Small intestine (tissue), 7 donors: ENCODE data around the gene MTG2. TPM values are rescaled to one million over a fixed set of nuclear protein-coding genes. Genes with fewer than 3 reads are reported as not detected.

Source experiments
- DNase-seq, 2 donors: peaks; one replicate each; pipeline versions ENCODE4 v3.0.0 to v3.0.0-alpha.2; 2013
- FAIRE-seq: peaks from 2 replicates; lab custom pipeline; 2012; peaks lifted over from hg19 to GRCh38; lab: Jason Lieb, UNC
- H3K27ac ChIP-seq, 3 donors: one replicate each; pipeline ENCODE4 v1.5.1; 2013; ENCODE audit warnings: low read length in 2 of 3, mild to moderate bottlenecking in 2 of 3, control low read depth in 1 of 3, inconsistent platforms in 1 of 3, low read depth in 1 of 3, moderate library complexity in 1 of 3
- H3K27me3 ChIP-seq, 3 donors: one replicate each; pipeline ENCODE4 v1.6.1; 2013; ENCODE audit warnings: low read length in 3 of 3, inconsistent platforms in 1 of 3; ENCODE audit not compliant: control insufficient read depth in 3 of 3, insufficient read depth in 3 of 3
- H3K36me3 ChIP-seq, 3 donors: one replicate each; pipeline ENCODE4 v1.6.1; 2013; ENCODE audit warnings: low read length in 3 of 3, inconsistent platforms in 1 of 3, low read depth in 1 of 3, mild to moderate bottlenecking in 1 of 3, moderate library complexity in 1 of 3; ENCODE audit not compliant: control insufficient read depth in 3 of 3, insufficient read depth in 2 of 3
- H3K4me1 ChIP-seq, 3 donors: one replicate each; pipeline ENCODE4 v1.6.1; 2013; ENCODE audit warnings: low read length in 2 of 3, inconsistent platforms in 1 of 3, low read depth in 1 of 3, mild to moderate bottlenecking in 1 of 3, moderate library complexity in 1 of 3; ENCODE audit not compliant: control insufficient read depth in 3 of 3, insufficient read depth in 2 of 3
- H3K4me3 ChIP-seq, 3 donors: one replicate each; pipeline ENCODE4 v1.5.1; 2013; ENCODE audit warnings: low read length in 3 of 3, control low read depth in 1 of 3, inconsistent platforms in 1 of 3, low read depth in 1 of 3, mild to moderate bottlenecking in 1 of 3, moderate library complexity in 1 of 3
- H3K9me3 ChIP-seq, 2 donors: one replicate each; pipeline ENCODE4 v1.6.1; 2013; ENCODE audit warnings: low read depth in 1 of 2, low read length in 1 of 2; ENCODE audit not compliant: control insufficient read depth in 2 of 2, insufficient read depth in 1 of 2
- WGBS, 3 donors: extraction: QIAGEN DNeasy Blood & Tissue Kit; methylation state at CpG; one replicate each; pipeline ENCODE4 v1.1.7; 2013; 5-methylcytosine and 5-hydroxymethylcytosine counted together
- polyA plus RNA-seq, 4 donors: library from polyadenylated mRNA; stranded (reverse) in 3 of 4; unstranded in 1 of 4; fragments of 200-250 nt in 3 of 4; fragments of 120-200 nt in 1 of 4; gene quantifications; one replicate each; pipeline versions ENCODE4 v1.2.1 to v1.2.3, GENCODE V29; 2013
- donor health status: healthy with polysubstance abuse.
- donor health status: control.
- donor health status: control.
- donor health status: Bipolar disorder and iron deficiency.
- donor health status: healthy.

MTG2 gene
- polyA plus RNA-seq, 4 donors: 24.9 to 39.4 (median 31.5) TPM

GRCh38 chr20:62157387-62158087 is 25.3 kb upstream of the MTG2 start:
- Histone ChIP-seq H3K27me3 (no peaks in the 10 kb centered on the region), H3K4me1 (peaks cover 0 to 4% (median 0%) of the 10 kb centered on the region in 3 donors), H3K36me3 (peaks cover 0 to 58% (median 2%) of the 10 kb centered on the region in 3 donors), H3K4me3 (no peak overlapping the region), H3K9me3 (peaks cover 2 to 8% of the 10 kb centered on the region in 2 donors), H3K27ac (no peak overlapping the region)
- WGBS, 3 donors: 88 to 89% (median 89%) methylated on average over 23 to 25 of the region's 25 CpGs
- FAIRE-seq (no peak), DNase-seq (no peak)

GRCh38 chr20:62158088-62158400 is 24.8 kb upstream of the MTG2 start:
- H3K36me3 ChIP-seq: peaks cover 0 to 60% (median 7%) of the 10 kb centered on the region in 3 donors

GRCh38 chr20:62158541-62158940 is 24.3 kb upstream of the MTG2 start:
- 96 to 97% (median 96%) methylated on average over 22 of the region's 22 CpGs for WGBS, 3 donors
- H3K36me3 ChIP-seq: peaks cover 0 to 59% (median 9%) of the 10 kb centered on the region in 3 donors

More at GRCh38 chr20:62158088-62158400, 24.8 kb upstream of the MTG2 start:
- peaks cover 2 to 8% of the 10 kb centered on the region in 2 donors for H3K9me3 ChIP-seq
- H3K4me1 ChIP-seq: peaks cover 0 to 4% (median 0%) of the 10 kb centered on the region in 3 donors
- H3K27ac ChIP-seq: no peak overlapping the region
- no peak overlapping the region for H3K4me3 ChIP-seq
- 96 to 99% (median 96%) methylated on average over 12 of the region's 12 CpGs for WGBS, 3 donors
- FAIRE-seq (no peak), DNase-seq (no peak)
- H3K27me3 ChIP-seq: no peaks in the 10 kb centered on the region

GRCh38 chr20:62159052-62159451 is 23.8 kb upstream of the MTG2 start:
- no peaks in the 10 kb centered on the region for H3K27me3 ChIP-seq
- H3K9me3 ChIP-seq: no peaks in the 10 kb centered on the region
- H3K4me1 ChIP-seq: peaks cover 0 to 4% (median 0%) of the 10 kb centered on the region in 3 donors
- DNase-seq (no peak), FAIRE-seq (no peak)
- H3K27ac ChIP-seq: no peak overlapping the region
- H3K36me3 ChIP-seq: peaks cover 0 to 63% (median 9%) of the 10 kb centered on the region in 3 donors
- H3K4me3 ChIP-seq: no peak overlapping the region
- 90 to 96% (median 92%) methylated on average over 10 to 11 of the region's 11 CpGs for WGBS, 3 donors

More at GRCh38 chr20:62158541-62158940, 24.3 kb upstream of the MTG2 start:
- Histone ChIP-seq H3K4me1 (peaks cover 0 to 4% (median 0%) of the 10 kb centered on the region in 3 donors), H3K27me3 (no peaks in the 10 kb centered on the region), H3K9me3 (peaks cover 0 to 3% of the 10 kb centered on the region in 2 donors), H3K4me3 (no peak overlapping the region), H3K27ac (no peak overlapping the region)
- DNase-seq: no peak
- FAIRE-seq: no peak

- no peaks in the 10 kb centered on the region for H3K9me3 ChIP-seq
- DNase-seq: no peak
- no peaks in the 10 kb centered on the region for H3K27me3 ChIP-seq
- H3K4me3 ChIP-seq: no peak overlapping the region
- WGBS, 3 donors: 79 to 85% (median 80%) methylated on average over 14 of the region's 14 CpGs
- no peak overlapping the region for H3K27ac ChIP-seq
- FAIRE-seq: no peak
- peaks cover 0 to 66% (median 14%) of the 10 kb centered on the region in 3 donors for H3K36me3 ChIP-seq
- peaks cover 0 to 4% (median 0%) of the 10 kb centered on the region in 3 donors for H3K4me1 ChIP-seq
Measured at GRCh38 chr20:62159839-62160238, 23.0 kb upstream of the MTG2 start.

GRCh38 chr20:62160253-62160652 is 22.6 kb upstream of the MTG2 start:
- WGBS, 3 donors: 90 to 93% (median 92%) methylated on average over 7 to 9 of the region's 9 CpGs
- peaks cover 0 to 69% (median 14%) of the 10 kb centered on the region in 3 donors for H3K36me3 ChIP-seq

GRCh38 chr20:62160876-62161275 is 22.0 kb upstream of the MTG2 start:
- Histone ChIP-seq H3K27me3 (no peaks in the 10 kb centered on the region), H3K9me3 (no peaks in the 10 kb centered on the region), H3K4me1 (peaks cover 0 to 4% (median 0%) of the 10 kb centered on the region in 3 donors), H3K27ac (no peak overlapping the region), H3K4me3 (no peak overlapping the region), H3K36me3 (peaks cover 0 to 69% (median 19%) of the 10 kb centered on the region in 3 donors)
- DNase-seq (no peak), FAIRE-seq (no peak)
- 92 to 95% (median 94%) methylated on average over 17 of the region's 17 CpGs for WGBS, 3 donors

More at GRCh38 chr20:62160253-62160652, 22.6 kb upstream of the MTG2 start:
- no peaks in the 10 kb centered on the region for H3K9me3 ChIP-seq
- H3K4me1 ChIP-seq: peaks cover 0 to 4% (median 0%) of the 10 kb centered on the region in 3 donors
- no peak overlapping the region for H3K27ac ChIP-seq
- FAIRE-seq (no peak), DNase-seq (no peak)
- no peak overlapping the region for H3K4me3 ChIP-seq
- no peaks in the 10 kb centered on the region for H3K27me3 ChIP-seq

GRCh38 chr20:62161347-62161746 is 21.5 kb upstream of the MTG2 start:
- FAIRE-seq (no peak), DNase-seq (no peak)
- Histone ChIP-seq H3K27ac (no peak overlapping the region), H3K27me3 (no peaks in the 10 kb centered on the region), H3K9me3 (no peaks in the 10 kb centered on the region), H3K36me3 (peaks cover 0 to 73% (median 19%) of the 10 kb centered on the region in 3 donors), H3K4me1 (peaks cover 0 to 4% (median 0%) of the 10 kb centered on the region in 3 donors), H3K4me3 (no peak overlapping the region)
- 87 to 96% (median 91%) methylated on average over 17 of the region's 17 CpGs for WGBS, 3 donors
